K562 (cell line): ENCODE measurements around the gene MAN2A1. TPM values are rescaled to one million over a fixed set of nuclear protein-coding genes. Genes with fewer than 3 reads are reported as not detected.

ENCODE experiments used
- ATAC-seq: fragments of 200-7000 bp; cut with Tn5 transposase; 3 replicates; pipeline ENCODE4 v1.9.1; 2020; ENCODE audit warnings: moderate library complexity
- BruUV-seq: library from RNA; stranded (reverse); fragments of 400-500 nt; replicated peaks from 2 replicates; lab custom pipeline; 2021; lab: Mats Ljungman, UMichigan
- CTCF ChIA-PET: fragments of 300-600 bp; formaldehyde crosslinking; extraction: SDS; loops from one replicate; lab custom pipeline; 2021; ENCODE audit warnings: low intra/inter-chr PET ratio; lab: Yijun Ruan, JAX
- POLR2A ChIA-PET: fragments of 300-600, 350-650 bp; sonication (Branson Sonifier 250); formaldehyde crosslinking; extraction: SDS; loops from one replicate; lab custom pipeline; 2021; ENCODE audit warnings: antibody characterized with exemption, inconsistent platforms; lab: Yijun Ruan, JAX
- DNase-seq, 4 experiments: peaks; one replicate each; pipeline versions ENCODE4 v3.0.0 to v3.0.0-alpha.2; 2011 to 2018; ENCODE audit warnings: low spot score in 3 of 4, mixed read lengths in 3 of 4; ENCODE audit errors: extremely low read depth in 1 of 4
- FAIRE-seq: peaks from 2 replicates; lab custom pipeline; 2011; peaks lifted over from hg19 to GRCh38; lab: Jason Lieb, UNC
- H2AFZ ChIP-seq: 2 replicates; pipeline ENCODE4 v1.6.0; 2011; ENCODE audit warnings: low read depth, low read length, control low read depth, inconsistent platforms
- H3K27ac ChIP-seq: fragments of 200-600 bp; 3 replicates; pipeline ENCODE4 v1.8.0; 2011; ENCODE audit warnings: low read depth, mild to moderate bottlenecking, control low read depth, inconsistent platforms, low read length, moderate library complexity, mixed read lengths; ENCODE audit errors: extremely low read depth
- H3K27me3 ChIP-seq, 2 experiments: fragments of 300-600 bp in 1 of 2; 2 replicates in 1 of 2; 3 replicates in 1 of 2; pipeline versions ENCODE4 v1.6.0 to v1.8.0; 2011; ENCODE audit warnings: inconsistent platforms in 2 of 2, low read length in 2 of 2, mild to moderate bottlenecking in 1 of 2, mixed read lengths in 1 of 2, moderate library complexity in 1 of 2; ENCODE audit not compliant: control insufficient read depth in 2 of 2, insufficient read depth in 2 of 2
- H3K36me3 ChIP-seq: fragments of 300-600 bp; 3 replicates; pipeline ENCODE4 v1.8.0; 2011; ENCODE audit warnings: mild to moderate bottlenecking, low read length, inconsistent platforms; ENCODE audit not compliant: control insufficient read depth, insufficient read depth
- H3K4me1 ChIP-seq, 2 experiments: fragments of 200-600 bp in 1 of 2; replicated peaks in 1 of 2; 2 replicates in 1 of 2; 3 replicates in 1 of 2; pipeline versions ENCODE4 v1.5.1 to v1.8.0; 2011; ENCODE audit warnings: inconsistent platforms in 2 of 2, low read length in 2 of 2, mild to moderate bottlenecking in 1 of 2, mixed read lengths in 1 of 2, moderate library complexity in 1 of 2; ENCODE audit not compliant: control insufficient read depth in 2 of 2, insufficient read depth in 2 of 2
- H3K4me2 ChIP-seq: 2 replicates; pipeline ENCODE4 v1.6.1; 2011; ENCODE audit warnings: low read length, control low read depth, inconsistent platforms, mixed read lengths; ENCODE audit not compliant: insufficient read depth
- H3K4me3 ChIP-seq: fragments of 200-600 bp; sonication (generic), shearing (Covaris generic); 2 replicates; pipeline ENCODE4 v1.5.1; 2016; ENCODE audit warnings: control low read depth, inconsistent platforms
- H3K79me2 ChIP-seq: fragments of 200-600 bp; 3 replicates; pipeline ENCODE4 v1.8.0; 2011; ENCODE audit warnings: low read length, inconsistent platforms; ENCODE audit not compliant: control insufficient read depth, insufficient read depth
- H3K9ac ChIP-seq, 2 experiments: 2 replicates each; pipeline versions ENCODE4 v1.6.0 to v1.6.1; 2011; ENCODE audit warnings: low read depth in 2 of 2, low read length in 2 of 2, control low read depth in 1 of 2, inconsistent platforms in 1 of 2, mild to moderate bottlenecking in 1 of 2, mixed read lengths in 1 of 2; ENCODE audit not compliant: insufficient read depth in 1 of 2
- H3K9me1 ChIP-seq: one replicate; pipeline ENCODE4 v1.6.0; 2011; ENCODE audit warnings: inconsistent platforms, mild to moderate bottlenecking, low read length, moderate library complexity; ENCODE audit not compliant: control insufficient read depth, insufficient read depth
- H3K9me3 ChIP-seq: replicated peaks from 2 replicates; pipeline ENCODE4 v1.5.1; 2011; ENCODE audit warnings: low read depth, low read length, inconsistent platforms; ENCODE audit not compliant: control insufficient read depth, insufficient read depth
- H4K20me1 ChIP-seq: replicated peaks from 2 replicates; pipeline ENCODE4 v1.6.1; 2011; ENCODE audit warnings: low read length, inconsistent platforms, mixed read lengths; ENCODE audit not compliant: control insufficient read depth, insufficient read depth
- ATF7 ChIP-seq: fragments of 450-650 bp; IDR thresholded peaks from 2 replicates; pipeline ENCODE4 v1.7.1; 2014; ENCODE audit warnings: mild to moderate bottlenecking, moderate library complexity
- BCLAF1 ChIP-seq, 2 experiments: fragments of 450-650 bp in 1 of 2; IDR thresholded peaks; 2 replicates each; pipeline ENCODE4 v1.6.1; 2011 to 2017; ENCODE audit warnings: low read depth in 2 of 2, antibody characterized with exemption in 1 of 2, borderline replicate concordance in 1 of 2, low read length in 1 of 2, mild to moderate bottlenecking in 1 of 2, mixed read lengths in 1 of 2; ENCODE audit not compliant: control insufficient read depth in 1 of 2
- CREM ChIP-seq: IDR thresholded peaks from 2 replicates; pipeline ENCODE4 v1.6.1; 2014; ENCODE audit warnings: antibody characterized with exemption, low read depth
- CSDE1 ChIP-seq, 2 experiments: fragments of 450-650 bp; IDR thresholded peaks; 2 replicates each; pipeline ENCODE4 v1.6.1; 2016; ENCODE audit warnings: mild to moderate bottlenecking in 1 of 2
- CXXC5 ChIP-seq: fragments of 250-450 bp; sonication (Bioruptor Pico); IDR thresholded peaks from 2 replicates; pipeline ENCODE4 v1.8.0; 2022; ENCODE audit warnings: inconsistent platforms, mild to moderate bottlenecking, moderate library complexity
- DEAF1 ChIP-seq: fragments of 450-650 bp; formaldehyde crosslinking; IDR thresholded peaks from 2 replicates; pipeline ENCODE4 v1.4.0; 2020; ENCODE audit warnings: mild to moderate bottlenecking, moderate library complexity
- ETV5 ChIP-seq: sonication (generic); formaldehyde crosslinking; IDR thresholded peaks from 2 replicates; pipeline ENCODE4 v1.4.0; 2020; ENCODE audit warnings: low read depth, mild to moderate bottlenecking, missing genetic modification reagents
- KDM2B ChIP-seq: fragments of 250-450 bp; sonication (Bioruptor Pico); IDR thresholded peaks from 2 replicates; pipeline ENCODE4 v1.8.0; 2021; ENCODE audit warnings: mild to moderate bottlenecking, moderate library complexity
- KLF13 ChIP-seq: fragments of 450-650 bp; IDR thresholded peaks from 2 replicates; pipeline ENCODE4 v1.6.1; 2016; ENCODE audit warnings: missing genetic modification characterization, low read depth, mild to moderate bottlenecking, missing compliant biosample characterization, moderate library complexity, borderline replicate concordance
- LARP7 ChIP-seq: fragments of 450-650 bp; IDR thresholded peaks from 2 replicates; pipeline ENCODE4 v1.6.1; 2016
- MCM7 ChIP-seq, 2 experiments: fragments of 450-650 bp; IDR thresholded peaks; 2 replicates each; pipeline ENCODE4 v1.6.1; 2016 to 2018
- RBM25 ChIP-seq: fragments of 200-400 bp; formaldehyde crosslinking; IDR thresholded peaks from 2 replicates; pipeline ENCODE4 v1.6.1; 2018; ENCODE audit warnings: low read length, low read depth, moderate library complexity; ENCODE audit not compliant: severe bottlenecking
- XRCC3 ChIP-seq: fragments of 450-650 bp; IDR thresholded peaks from 2 replicates; pipeline ENCODE4 v1.6.1; 2017; ENCODE audit warnings: mild to moderate bottlenecking, moderate library complexity
- ZBTB5 ChIP-seq: fragments of 450-650 bp; IDR thresholded peaks from 2 replicates; pipeline ENCODE4 v1.6.1; 2017; ENCODE audit warnings: antibody characterized with exemption
- ZNF165 ChIP-seq: fragments of 250-450 bp; sonication (Bioruptor Pico); IDR thresholded peaks from 2 replicates; pipeline ENCODE4 v1.4.0; 2020; ENCODE audit warnings: borderline replicate concordance
- ZNF232 ChIP-seq: sonication (generic); formaldehyde crosslinking; IDR thresholded peaks from 2 replicates; pipeline ENCODE4 v1.8.0; 2022; ENCODE audit warnings: mild to moderate bottlenecking, missing genetic modification reagents
- ZNF239 ChIP-seq: fragments of 250-450 bp; sonication (Bioruptor Pico); IDR thresholded peaks from 2 replicates; pipeline ENCODE4 v1.4.0; 2020; ENCODE audit warnings: mild to moderate bottlenecking
- ZNF347 ChIP-seq: fragments of 450-650 bp; formaldehyde crosslinking; IDR thresholded peaks from 2 replicates; pipeline ENCODE4 v1.4.0; 2020; ENCODE audit warnings: low read depth, mild to moderate bottlenecking, moderate library complexity
- ZNF586 ChIP-seq: fragments of 450-650 bp; formaldehyde crosslinking; conservative IDR thresholded peaks from 2 replicates; pipeline ENCODE4 v1.4.0; 2020; ENCODE audit warnings: mild to moderate bottlenecking, moderate library complexity
- WGBS: fragments of 100-300 bp; shearing (Covaris generic); methylation state at CpG from one replicate; pipeline ENCODE4 v1.1.6; 2016; ENCODE audit warnings: low coverage, mixed read lengths; ENCODE audit not compliant: insufficient coverage; ENCODE audit errors: missing lambda C conversion rate; 5-methylcytosine and 5-hydroxymethylcytosine counted together
- in situ Hi-C: fragments of 300-500 bp; cut with MboI; formaldehyde crosslinking; loops from 4 replicates; pipeline ENCODE4 v1.15.0; 2018; ENCODE audit warnings: inconsistent platforms, mixed read lengths
- intact Hi-C: fragments of 100-400 bp; cut with micrococcal nuclease; formaldehyde crosslinking; loops from 2 replicates; pipeline ENCODE4 v1.14.2; 2022
- polyA plus RNA-seq, 8 experiments: library from polyadenylated mRNA; depleted of rRNA in 4 of 8; stranded (reverse) in 5 of 8; unstranded in 3 of 8; fragments of >200 nt; fragmentation: Nextera tagmentation in 2 of 8; fragmentation: Illumina TruSeq in 1 of 8; extraction: Ambion mirVana in 2 of 8; extraction: Trizol in 1 of 8; gene quantifications; 2 replicates each; pipeline versions ENCODE4 v1.2.1 to v1.2.3, GENCODE V29; 2011 to 2014; ENCODE audit warnings: inconsistent platforms in 1 of 8, missing spikeins in 1 of 8
- total RNA-seq, 7 experiments: library from RNA; depleted of rRNA in 6 of 7; stranded (reverse); fragments of >200 nt in 6 of 7; fragmentation: Illumina TruSeq in 2 of 7; extraction: Trizol in 2 of 7; gene quantifications; 2 replicates each; pipeline versions ENCODE4 v1.2.1 to v1.2.3, GENCODE V29; 2011 to 2021; ENCODE audit warnings: low replicate concordance in 1 of 7

Gene MAN2A1
- total and polyA plus RNA-seq, 9 of the 15 experiments (the other 6 are each of a cell fraction or from before 2014, with no cell fraction given) = 5.2 to 32.0 (median 19.8) TPM

- DNase-seq (no peak), ATAC-seq (no peak), FAIRE-seq (peak; percentile 26)
- POLR2A ChIA-PET = no interaction called here
- no peak overlapping the region for H2AFZ ChIP-seq
- H3K9me3 ChIP-seq = no peaks in the 10 kb centered on the region
- CTCF ChIA-PET = no interaction called here
- H3K9ac ChIP-seq = no peak overlapping the region
- intact Hi-C loops (no loop called here), in situ Hi-C loops (no loop called here)
- H3K27me3 ChIP-seq = no peaks in the 10 kb centered on the region
- no peaks in the 10 kb centered on the region for H3K4me1 ChIP-seq
- no peak overlapping the region for H3K4me3 ChIP-seq
- no TSS peak for BruUV-seq
- H3K9me1 ChIP-seq = no peaks in the 10 kb centered on the region
- H3K27ac ChIP-seq = no peak overlapping the region
- H3K79me2 ChIP-seq = no peaks in the 10 kb centered on the region
- no peaks in the 10 kb centered on the region for H4K20me1 ChIP-seq
- H3K36me3 ChIP-seq = no peaks in the 10 kb centered on the region
- H3K4me2 ChIP-seq = no peak overlapping the region
- 0% methylated on average over 2 of the region's 2 CpGs for WGBS
- no peak for TF ChIP-seq MCM7 (IDR thresholded peaks at IDR 0.05)
- no peak for TF ChIP-seq CSDE1 (IDR thresholded peaks at IDR 0.05)
- no peak for TF ChIP-seq ZNF347 (CRISPR knock-in tag)
- no peak for TF ChIP-seq RBM25
- no peak for TF ChIP-seq ZNF586 (CRISPR knock-in tag)
- TF ChIP-seq CREM = no peak
- no peak for TF ChIP-seq ZNF165 (CRISPR knock-in tag)
- TF ChIP-seq ZNF232 = no peak
- TF ChIP-seq CXXC5 = no peak
- TF ChIP-seq ZBTB5 = no peak
- no peak for TF ChIP-seq KLF13 (tag)
- no peak for TF ChIP-seq XRCC3
- no peak for TF ChIP-seq ATF7
- no peak for TF ChIP-seq KDM2B (CRISPR knock-in tag)
- TF ChIP-seq DEAF1 (CRISPR knock-in tag) = no peak
- no peak for TF ChIP-seq BCLAF1 (IDR thresholded peaks at IDR 0.05; ENCODE audit: borderline replicate concordance in 1 of 2, control insufficient read depth in 1 of 2, low read depth in 2 of 2, low read length in 1 of 2)
- TF ChIP-seq ZNF239 = no peak
- no peak for TF ChIP-seq LARP7
- no peak for TF ChIP-seq ETV5
Observed at GRCh38 chr5:109907731-109908130, 218.0 kb downstream of the MAN2A1 start.
